ENCODE measurements around the gene PLA2R1.
"Not testable (repeated sequence)": the region's sequence is repeated elsewhere in the genome, so short reads cannot be mapped to it uniquely, and the experiment has no call there.

PLA2R1 gene

GRCh38 chr2:159982842-159983785 is 79.3 kb downstream of the PLA2R1 start:
- no peak for DNase-seq (ENCODE audit: low read depth in 3 of 3)

- no peak for DNase-seq (ENCODE audit: low read depth in 3 of 3)
These were observed 80.1 kb downstream of the PLA2R1 start for GRCh38 chr2:159982270-159982669.

GRCh38 chr2:159976527-159977160 is 85.8 kb downstream of the PLA2R1 start:
- no peak for DNase-seq (ENCODE audit: low read depth in 3 of 3)

GRCh38 chr2:159973325-159973724 is 89.1 kb downstream of the PLA2R1 start:
- DNase-seq (ENCODE audit: low read depth in 3 of 3) = no peak

- no peak for DNase-seq (ENCODE audit: low read depth in 3 of 3)
These were observed 90.9 kb downstream of the PLA2R1 start for GRCh38 chr2:159971365-159972152.

- DNase-seq (ENCODE audit: low read depth in 3 of 3) = not testable (repeated sequence)
These were observed 91.9 kb downstream of the PLA2R1 start for GRCh38 chr2:159970548-159970947.

GRCh38 chr2:159968279-159968900 is 94.0 kb downstream of the PLA2R1 start:
- no peak for DNase-seq (ENCODE audit: low read depth in 3 of 3)

- no peak for DNase-seq (ENCODE audit: low read depth in 3 of 3)
These were observed 98.7 kb downstream of the PLA2R1 start for GRCh38 chr2:159963700-159964099.

- DNase-seq (ENCODE audit: low read depth in 3 of 3) = not testable (repeated sequence)
These were observed 99.9 kb downstream of the PLA2R1 start for GRCh38 chr2:159962513-159962912.

GRCh38 chr2:159961451-159961850 is 101.0 kb downstream of the PLA2R1 start:
- DNase-seq (ENCODE audit: low read depth in 3 of 3) = no peak

GRCh38 chr2:159961037-159961436 is 101.4 kb downstream of the PLA2R1 start:
- no peak for DNase-seq (ENCODE audit: low read depth in 3 of 3)

GRCh38 chr2:159960414-159960813 is 102.0 kb downstream of the PLA2R1 start:
- no peak for DNase-seq (ENCODE audit: low read depth in 3 of 3)

- no peak for DNase-seq (ENCODE audit: low read depth in 3 of 3)
These were observed 103.3 kb downstream of the PLA2R1 start for GRCh38 chr2:159959136-159959535.

GRCh38 chr2:159953136-159953823 is 109.1 kb downstream of the PLA2R1 start:
- DNase-seq (ENCODE audit: low read depth in 3 of 3) = no peak

GRCh38 chr2:159946326-159946999 is 116.0 kb downstream of the PLA2R1 start:
- DNase-seq (ENCODE audit: low read depth in 3 of 3) = no peak

- DNase-seq (ENCODE audit: low read depth in 3 of 3) = no peak
These were observed 117.5 kb downstream of the PLA2R1 start for GRCh38 chr2:159944874-159945273.

GRCh38 chr2:159942146-159942545 is 120.3 kb downstream of the PLA2R1 start:
- DNase-seq (ENCODE audit: low read depth in 3 of 3) = no peak

GRCh38 chr2:159941729-159942128 is 120.7 kb downstream of the PLA2R1 start:
- no peak for DNase-seq (ENCODE audit: low read depth in 3 of 3)

- DNase-seq (ENCODE audit: low read depth in 3 of 3) = no peak
These were observed 122.5 kb downstream of the PLA2R1 start for GRCh38 chr2:159939946-159940345.

GRCh38 chr2:159938395-159938794 is 124.0 kb downstream of the PLA2R1 start:
- no peak for DNase-seq (ENCODE audit: low read depth in 3 of 3)

GRCh38 chr2:159936471-159936870 is 125.9 kb downstream of the PLA2R1 start:
- DNase-seq (ENCODE audit: low read depth in 3 of 3) = no peak
